Epithelial cell of proximal tubule (primary cell): ENCODE measurements around the gene HPX. TPM values are rescaled to one million over a fixed set of nuclear protein-coding genes. Genes with fewer than 3 reads are reported as not detected.

Experiments
- total RNA-seq: library from RNA; depleted of rRNA; stranded (reverse); fragments of >200 nt; gene quantifications from 2 replicates; pipeline ENCODE4 v1.2.3, GENCODE V29; 2015

Gene HPX
- total RNA-seq, 1 donor from 2014 or later, result 0.06 TPM

Other genes with a start within 250 kb of the HPX start
- not detected in 2 replicates for gene OR52W1, start 241.8 kb downstream of the HPX start, total RNA-seq
- gene C11orf42, start 235.4 kb downstream of the HPX start, total RNA-seq, result not detected in 2 replicates
- gene FHIP1B, start 206.4 kb downstream of the HPX start, total RNA-seq, result 9.6 and 15.6 TPM in 2 replicates
- gene CNGA4, start 201.9 kb downstream of the HPX start, total RNA-seq, result not detected in 2 replicates
- not detected in 2 replicates for gene CCKBR, start 181.1 kb downstream of the HPX start, total RNA-seq
- gene CAVIN3, start 120.5 kb downstream of the HPX start, total RNA-seq, result 321 and 498 TPM in 2 replicates
- 22.5 and 24.3 TPM in 2 replicates for gene SMPD1, start 50.5 kb downstream of the HPX start, total RNA-seq
- gene APBB1, start 21.9 kb downstream of the HPX start, total RNA-seq, result 24.7 and 28.3 TPM in 2 replicates
- gene TRIM3, start 33.0 kb upstream of the HPX start, total RNA-seq, result 10.0 and 31.0 TPM in 2 replicates
- gene ARFIP2, start 40.3 kb upstream of the HPX start, total RNA-seq, result 55.2 and 57.7 TPM in 2 replicates
- gene TIMM10B, start 40.5 kb upstream of the HPX start, total RNA-seq, result 27.0 and 34.9 TPM in 2 replicates
- 1.0 and 1.2 TPM in 2 replicates for gene DNHD1, start 56.3 kb upstream of the HPX start, total RNA-seq
- gene RRP8, start 162.6 kb upstream of the HPX start, total RNA-seq, result 6.7 and 20.5 TPM in 2 replicates
- 118 and 184 TPM in 2 replicates for gene ILK, start 162.8 kb upstream of the HPX start, total RNA-seq
- gene TAF10, start 171.2 kb upstream of the HPX start, total RNA-seq, result 108 and 205 TPM in 2 replicates
- gene TPP1, start 178.4 kb upstream of the HPX start, total RNA-seq, result 7.4 and 15.4 TPM in 2 replicates
- 1.2 and 1.8 TPM in 2 replicates for gene DCHS1, start 214.8 kb upstream of the HPX start, total RNA-seq
- gene MRPL17, start 242.4 kb upstream of the HPX start, total RNA-seq, result 44.7 and 62.6 TPM in 2 replicates